Trophoblast cell (in vitro differentiated cells and primary cell): ENCODE results near the gene TCERG1L.

Source experiments
- DNase-seq, 2 donors: peaks; one replicate each; pipeline ENCODE4 v3.0.0-alpha.2; 2016
- H2AFZ ChIP-seq: 2 replicates; pipeline ENCODE4 v1.6.1; 2013; ENCODE audit warnings: low read length, moderate library complexity, mild to moderate bottlenecking; ENCODE audit not compliant: insufficient read depth, poor library complexity
- H2AK5ac ChIP-seq: 2 replicates; pipeline ENCODE4 v1.6.1; 2013; ENCODE audit warnings: mild to moderate bottlenecking, low read length
- H2BK120ac ChIP-seq: 2 replicates; pipeline ENCODE4 v1.6.1; 2013; ENCODE audit warnings: low read length, mild to moderate bottlenecking, moderate library complexity; ENCODE audit not compliant: insufficient read depth, poor library complexity
- H2BK12ac ChIP-seq: 2 replicates; pipeline ENCODE4 v1.6.1; 2013; ENCODE audit warnings: mild to moderate bottlenecking, low read length, moderate library complexity
- H2BK5ac ChIP-seq: 2 replicates; pipeline ENCODE4 v1.6.1; 2013; ENCODE audit warnings: low read length, low read depth, moderate library complexity, mild to moderate bottlenecking; ENCODE audit not compliant: poor library complexity
- H3K14ac ChIP-seq: 2 replicates; pipeline ENCODE4 v1.6.1; 2013; ENCODE audit warnings: mild to moderate bottlenecking, low read length
- H3K18ac ChIP-seq: 2 replicates; pipeline ENCODE4 v1.6.1; 2013; ENCODE audit warnings: mild to moderate bottlenecking, low read length
- H3K23ac ChIP-seq: 2 replicates; pipeline ENCODE4 v1.6.1; 2013; ENCODE audit warnings: low read length
- H3K27ac ChIP-seq: 2 replicates; pipeline ENCODE4 v1.5.1; 2013; ENCODE audit warnings: low read depth, mild to moderate bottlenecking, inconsistent platforms, low read length, moderate library complexity
- H3K27me3 ChIP-seq: 2 replicates; pipeline ENCODE4 v1.6.1; 2013; ENCODE audit warnings: inconsistent platforms, mild to moderate bottlenecking, low read length, moderate library complexity; ENCODE audit not compliant: insufficient read depth
- H3K36me3 ChIP-seq, 2 experiments: 1 replicate in 1 of 2; 2 replicates in 1 of 2; pipeline ENCODE4 v1.6.1; 2013; ENCODE audit warnings: low read length in 2 of 2, mild to moderate bottlenecking in 2 of 2, moderate library complexity in 1 of 2; ENCODE audit not compliant: insufficient read depth in 2 of 2, control insufficient read depth in 1 of 2
- H3K4ac ChIP-seq: 2 replicates; pipeline ENCODE4 v1.6.1; 2013; ENCODE audit warnings: low read depth, mild to moderate bottlenecking, low read length, moderate library complexity
- H3K4me1 ChIP-seq, 2 experiments: 1 replicate in 1 of 2; 2 replicates in 1 of 2; pipeline ENCODE4 v1.6.1; 2013; ENCODE audit warnings: low read length in 2 of 2, mild to moderate bottlenecking in 2 of 2, moderate library complexity in 1 of 2; ENCODE audit not compliant: insufficient read depth in 2 of 2, control insufficient read depth in 1 of 2
- H3K4me2 ChIP-seq: 2 replicates; pipeline ENCODE4 v1.6.1; 2013; ENCODE audit warnings: inconsistent platforms, mild to moderate bottlenecking, low read length, moderate library complexity
- H3K4me3 ChIP-seq: 2 replicates; pipeline ENCODE4 v1.5.1; 2013; ENCODE audit warnings: mild to moderate bottlenecking, low read depth, low read length, inconsistent platforms
- H3K79me1 ChIP-seq: one replicate; pipeline ENCODE4 v1.6.1; 2013; ENCODE audit warnings: low read length
- H3K79me2 ChIP-seq: 2 replicates; pipeline ENCODE4 v1.6.1; 2013; ENCODE audit warnings: low read length, mild to moderate bottlenecking; ENCODE audit not compliant: control insufficient read depth, insufficient read depth, poor library complexity
- H3K9ac ChIP-seq: 2 replicates; pipeline ENCODE4 v1.6.1; 2013; ENCODE audit warnings: mild to moderate bottlenecking, low read length
- H3K9me3 ChIP-seq: 2 replicates; pipeline ENCODE4 v1.6.1; 2013; ENCODE audit warnings: low read depth, mild to moderate bottlenecking, control low read depth, inconsistent platforms, low read length; ENCODE audit not compliant: insufficient read depth
- H4K12ac ChIP-seq: 2 replicates; pipeline ENCODE4 v1.6.1; 2013; ENCODE audit warnings: low read depth, mild to moderate bottlenecking, low read length, moderate library complexity
- H4K8ac ChIP-seq: 2 replicates; pipeline ENCODE4 v1.6.1; 2013; ENCODE audit warnings: low read depth, mild to moderate bottlenecking, low read length, moderate library complexity
- H4K91ac ChIP-seq: one replicate; pipeline ENCODE4 v1.6.1; 2013; ENCODE audit warnings: low read depth, mild to moderate bottlenecking, low read length, moderate library complexity
- WGBS: extraction: QIAGEN DNeasy Blood & Tissue Kit; methylation state at CpG from one replicate; pipeline ENCODE4 v1.1.7; 2013; ENCODE audit warnings: missing lambda C conversion rate; ENCODE audit not compliant: insufficient read length, insufficient coverage; ENCODE audit errors: extremely low coverage; 5-methylcytosine and 5-hydroxymethylcytosine counted together

The TCERG1L gene

GRCh38 chr10:131249955-131250344 lies 61.6 kb downstream of the TCERG1L start:
- no peak overlapping the region for H2BK120ac ChIP-seq
- H2AK5ac ChIP-seq = no peak overlapping the region
- no peak overlapping the region for H3K27ac ChIP-seq
- DNase-seq = no peak
- no peak overlapping the region for H4K12ac ChIP-seq
- peaks cover 4% of the 10 kb centered on the region for H3K9me3 ChIP-seq
- peaks cover 15 to 17% of the 10 kb centered on the region in 2 experiments for H3K4me1 ChIP-seq
- H3K36me3 ChIP-seq = peaks cover 0 to 4% of the 10 kb centered on the region in 2 experiments
- H4K91ac ChIP-seq = no peak overlapping the region
- H2BK12ac ChIP-seq = no peak overlapping the region
- no peak overlapping the region for H3K4ac ChIP-seq
- H4K8ac ChIP-seq = no peak overlapping the region
- no peak overlapping the region for H2AFZ ChIP-seq
- WGBS = no CpG with 5 or more reads among the region's 14 CpGs
- H3K4me3 ChIP-seq = no peak overlapping the region
- H3K9ac ChIP-seq = no peak overlapping the region
- no peak overlapping the region for H3K14ac ChIP-seq
- no peak overlapping the region for H3K23ac ChIP-seq
- H3K79me2 ChIP-seq = no peaks in the 10 kb centered on the region
- no peaks in the 10 kb centered on the region for H3K27me3 ChIP-seq
- no peak overlapping the region for H2BK5ac ChIP-seq
- no peaks in the 10 kb centered on the region for H3K79me1 ChIP-seq
- H3K4me2 ChIP-seq = peak overlapping the region; percentile 22
- no peak overlapping the region for H3K18ac ChIP-seq

- Histone ChIP-seq H3K36me3 (peaks cover 0 to 4% of the 10 kb centered on the region in 2 experiments), H3K4me2 (no peak overlapping the region), H3K4me1 (peaks cover 15 to 17% of the 10 kb centered on the region in 2 experiments), H2BK120ac (no peak overlapping the region), H3K79me2 (no peaks in the 10 kb centered on the region), H3K9me3 (peaks cover 4% of the 10 kb centered on the region), H3K79me1 (no peaks in the 10 kb centered on the region), H3K18ac (no peak overlapping the region), H3K27ac (no peak overlapping the region), H3K4ac (no peak overlapping the region), H2AK5ac (no peak overlapping the region), H4K91ac (no peak overlapping the region), H3K4me3 (no peak overlapping the region), H3K23ac (no peak overlapping the region), H2BK12ac (no peak overlapping the region), H3K9ac (no peak overlapping the region), H4K8ac (no peak overlapping the region), H3K27me3 (no peaks in the 10 kb centered on the region), H2AFZ (no peak overlapping the region), H2BK5ac (no peak overlapping the region), H4K12ac (no peak overlapping the region), H3K14ac (no peak overlapping the region)
- WGBS = no CpG with 5 or more reads among the region's 16 CpGs
- no peak for DNase-seq
Observed at GRCh38 chr10:131249238-131249954, 62.1 kb downstream of the TCERG1L start.

GRCh38 chr10:131248376-131249165 lies 63.0 kb downstream of the TCERG1L start:
- Histone ChIP-seq H3K27ac (no peak overlapping the region), H2AFZ (no peak overlapping the region), H3K4ac (no peak overlapping the region), H4K12ac (no peak overlapping the region), H3K4me1 (peaks cover 15 to 17% of the 10 kb centered on the region in 2 experiments), H3K4me2 (no peak overlapping the region), H3K14ac (no peak overlapping the region), H2BK5ac (no peak overlapping the region), H3K79me1 (no peaks in the 10 kb centered on the region), H3K36me3 (peaks cover 0 to 2% of the 10 kb centered on the region in 2 experiments), H3K18ac (no peak overlapping the region), H2AK5ac (no peak overlapping the region), H2BK12ac (no peak overlapping the region), H3K23ac (no peak overlapping the region), H3K9me3 (peaks cover 4% of the 10 kb centered on the region), H3K27me3 (no peaks in the 10 kb centered on the region), H4K8ac (no peak overlapping the region), H3K9ac (no peak overlapping the region), H3K4me3 (no peak overlapping the region), H4K91ac (no peak overlapping the region), H3K79me2 (no peaks in the 10 kb centered on the region), H2BK120ac (no peak overlapping the region)
- WGBS = no CpG with 5 or more reads among the region's 20 CpGs
- no peak for DNase-seq

- Histone ChIP-seq H3K9ac (no peak overlapping the region), H3K79me2 (no peaks in the 10 kb centered on the region), H3K4ac (no peak overlapping the region), H3K23ac (no peak overlapping the region), H2BK12ac (no peak overlapping the region), H2BK5ac (no peak overlapping the region), H3K4me2 (no peak overlapping the region), H3K27ac (no peak overlapping the region), H4K91ac (no peak overlapping the region), H3K14ac (no peak overlapping the region), H2AK5ac (no peak overlapping the region), H3K4me3 (peak overlapping the region; percentile 50), H2BK120ac (no peak overlapping the region), H3K18ac (no peak overlapping the region), H3K79me1 (no peaks in the 10 kb centered on the region), H3K9me3 (peaks cover 4% of the 10 kb centered on the region), H4K12ac (no peak overlapping the region), H3K27me3 (no peaks in the 10 kb centered on the region), H3K4me1 (peaks cover 15 to 17% of the 10 kb centered on the region in 2 experiments), H2AFZ (no peak overlapping the region), H4K8ac (no peak overlapping the region), H3K36me3 (no peaks in the 10 kb centered on the region)
- WGBS = 100% methylated on average over 1 of the region's 6 CpGs
- DNase-seq = no peak
Observed at GRCh38 chr10:131247873-131248272, 63.6 kb downstream of the TCERG1L start.
